ENCODE data around the gene CXXC1.

- TF ChIP-seq GATA2 (IDR thresholded peaks at IDR 0.05; ENCODE audit: low read depth, low read length) (no peak), GATA3 (IDR thresholded peaks at IDR 0.05; ENCODE audit: low read depth, low read length) (no peak)
Measured at GRCh38 chr18:50282521-50283335, 4.8 kb downstream of the CXXC1 start.
